Upper lobe of right lung (tissue), 1 donor: ENCODE data around the gene MBD2. TPM values are rescaled to one million over a fixed set of nuclear protein-coding genes. Genes with fewer than 3 reads are reported as not detected.

ENCODE experiments used
- ATAC-seq: fragments of 200-7000 bp; cut with Tn5 transposase; one replicate; pipeline ENCODE4 v1.9.1; 2020; ENCODE audit warnings: mild to moderate bottlenecking, moderate library complexity
- DNase-seq: peaks from one replicate; pipeline ENCODE4 v3.0.0-alpha.2; 2020
- H3K27ac ChIP-seq: fragments of 200-600 bp; one replicate; pipeline ENCODE4 v1.8.0; 2022
- H3K27me3 ChIP-seq: fragments of 200-600 bp; one replicate; pipeline ENCODE4 v1.8.0; 2022; ENCODE audit warnings: mild to moderate bottlenecking
- H3K36me3 ChIP-seq: fragments of 200-600 bp; one replicate; pipeline ENCODE4 v1.8.0; 2022
- H3K4me1 ChIP-seq: fragments of 200-600 bp; one replicate; pipeline ENCODE4 v1.8.0; 2022
- H3K4me3 ChIP-seq: fragments of 200-600 bp; one replicate; pipeline ENCODE4 v1.8.0; 2022; ENCODE audit warnings: mild to moderate bottlenecking
- H3K9me3 ChIP-seq: fragments of 200-600 bp; one replicate; pipeline ENCODE4 v1.8.0; 2022
- intact Hi-C: fragments of 100-400 bp; cut with DNase I; formaldehyde crosslinking; loops from one replicate; pipeline ENCODE4 v1.11.0; 2022
- total RNA-seq: library from RNA; stranded (reverse); fragmentation: NEBNext Ultra II Directional; extraction: Animal tissue kit (Norgen Biotek cat#: 25700); gene quantifications from one replicate; pipeline ENCODE4 v1.2.1, GENCODE V29; 2021
- TF ChIP-seq, protein P1 (sequence below): fragments of 200-600 bp; IDR thresholded peaks from one replicate; pipeline ENCODE4 v1.8.0; 2022; ENCODE audit warnings: antibody characterized with exemption
- donor health status: DM: no; HTN: yes; CAD: no; lungs with severe emphysema.

MBD2 gene
- total RNA-seq, 1 donor from 2014 or later, result 78.4 TPM

DNA sequence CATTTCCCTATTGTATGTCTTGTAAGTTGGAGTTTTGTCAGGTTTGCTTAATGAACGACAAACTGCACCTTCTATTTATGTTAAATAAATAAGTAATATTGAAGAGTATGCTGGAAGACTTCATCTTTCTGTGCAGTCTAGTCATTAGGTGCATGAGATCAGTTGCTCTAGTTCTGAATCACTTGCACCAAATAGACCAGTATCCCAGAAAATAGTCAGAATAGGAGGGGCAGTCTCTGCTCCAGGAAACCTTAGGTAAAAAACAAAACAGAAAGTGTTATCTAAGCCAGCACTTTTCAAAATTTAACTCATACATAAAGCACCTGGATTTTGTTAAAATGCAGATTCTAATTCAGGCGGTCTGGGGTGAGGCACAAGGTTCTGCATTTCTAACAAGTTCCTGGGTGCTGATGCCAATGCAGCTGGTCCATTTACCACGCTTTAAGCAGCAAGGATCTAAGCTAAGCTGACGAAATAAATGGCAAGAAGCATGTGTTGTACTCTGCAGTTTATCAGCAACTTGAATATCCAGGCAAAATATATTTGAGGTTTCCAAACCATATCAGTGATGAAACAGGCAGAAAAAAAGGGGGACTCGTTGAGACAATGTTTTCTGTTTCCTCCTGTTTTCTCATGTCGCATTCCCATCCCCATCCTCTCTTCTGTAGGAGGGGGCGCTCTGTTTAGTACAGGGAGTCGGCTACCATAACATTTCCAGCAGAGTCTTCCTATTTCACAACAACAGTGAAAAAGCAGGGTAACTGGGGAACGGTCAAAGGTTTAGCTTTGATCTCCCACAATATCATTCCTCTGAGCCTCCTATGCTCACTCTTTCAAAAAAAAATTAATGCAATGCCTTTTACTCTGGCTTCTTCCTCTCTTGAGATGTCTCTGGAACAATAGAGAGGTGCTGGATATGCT is 106.4 kb downstream of the MBD2 start:
- ATAC-seq (no peak), DNase-seq (no peak)
- TF ChIP-seq, protein P1, sequence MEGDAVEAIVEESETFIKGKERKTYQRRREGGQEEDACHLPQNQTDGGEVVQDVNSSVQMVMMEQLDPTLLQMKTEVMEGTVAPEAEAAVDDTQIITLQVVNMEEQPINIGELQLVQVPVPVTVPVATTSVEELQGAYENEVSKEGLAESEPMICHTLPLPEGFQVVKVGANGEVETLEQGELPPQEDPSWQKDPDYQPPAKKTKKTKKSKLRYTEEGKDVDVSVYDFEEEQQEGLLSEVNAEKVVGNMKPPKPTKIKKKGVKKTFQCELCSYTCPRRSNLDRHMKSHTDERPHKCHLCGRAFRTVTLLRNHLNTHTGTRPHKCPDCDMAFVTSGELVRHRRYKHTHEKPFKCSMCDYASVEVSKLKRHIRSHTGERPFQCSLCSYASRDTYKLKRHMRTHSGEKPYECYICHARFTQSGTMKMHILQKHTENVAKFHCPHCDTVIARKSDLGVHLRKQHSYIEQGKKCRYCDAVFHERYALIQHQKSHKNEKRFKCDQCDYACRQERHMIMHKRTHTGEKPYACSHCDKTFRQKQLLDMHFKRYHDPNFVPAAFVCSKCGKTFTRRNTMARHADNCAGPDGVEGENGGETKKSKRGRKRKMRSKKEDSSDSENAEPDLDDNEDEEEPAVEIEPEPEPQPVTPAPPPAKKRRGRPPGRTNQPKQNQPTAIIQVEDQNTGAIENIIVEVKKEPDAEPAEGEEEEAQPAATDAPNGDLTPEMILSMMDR, result no peak
- H3K4me1 ChIP-seq, result no peaks in the 10 kb centered on the region
- H3K36me3 ChIP-seq, result no peaks in the 10 kb centered on the region
- H3K4me3 ChIP-seq, result no peak overlapping the region
- H3K27ac ChIP-seq, result no peak overlapping the region
- intact Hi-C loops, result no loop called here
- H3K9me3 ChIP-seq, result no peaks in the 10 kb centered on the region
- H3K27me3 ChIP-seq, result peaks cover 4% of the 10 kb centered on the region

DNA sequence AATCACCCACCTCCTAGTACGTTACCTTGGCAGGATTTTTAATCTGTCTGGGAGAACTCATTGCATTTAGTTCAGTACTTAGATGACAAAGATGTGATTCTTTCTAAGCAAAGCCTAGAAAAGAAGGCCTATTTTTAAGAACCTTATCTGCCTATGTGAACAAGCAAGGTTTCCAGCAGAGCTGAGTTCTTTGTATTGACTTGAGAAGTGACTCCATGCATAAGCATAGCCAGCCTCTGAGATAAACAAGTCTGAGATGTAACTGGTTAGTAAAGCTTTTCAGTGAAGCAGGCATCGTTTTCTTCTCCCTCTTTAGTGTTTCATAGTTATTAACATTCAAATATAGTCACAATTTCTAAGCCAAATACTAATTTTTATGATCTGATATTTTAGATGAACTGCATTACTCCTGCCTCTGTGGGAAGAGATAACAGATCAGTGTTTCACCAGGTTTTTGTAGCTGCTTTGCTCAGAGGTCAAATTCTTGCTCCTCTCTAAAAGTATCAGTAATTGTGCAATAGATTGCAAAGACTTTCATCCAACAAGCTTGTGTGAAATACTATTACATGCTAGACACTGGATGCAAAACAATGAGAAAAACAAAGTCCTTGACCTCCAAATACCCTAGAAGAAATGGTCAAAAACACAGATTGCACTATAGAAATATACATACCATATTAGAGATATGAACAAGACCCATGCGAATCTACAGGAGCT is 107.8 kb downstream of the MBD2 start:
- no peak overlapping the region for H3K27ac ChIP-seq
- ATAC-seq, result no peak
- H3K9me3 ChIP-seq, result no peaks in the 10 kb centered on the region
- H3K27me3 ChIP-seq, result peaks cover 4% of the 10 kb centered on the region
- H3K36me3 ChIP-seq, result no peaks in the 10 kb centered on the region
- intact Hi-C loops, result no loop called here
- H3K4me3 ChIP-seq, result no peak overlapping the region
- no peak for DNase-seq
- H3K4me1 ChIP-seq, result no peaks in the 10 kb centered on the region
- TF ChIP-seq, protein P1, result no peak

DNA sequence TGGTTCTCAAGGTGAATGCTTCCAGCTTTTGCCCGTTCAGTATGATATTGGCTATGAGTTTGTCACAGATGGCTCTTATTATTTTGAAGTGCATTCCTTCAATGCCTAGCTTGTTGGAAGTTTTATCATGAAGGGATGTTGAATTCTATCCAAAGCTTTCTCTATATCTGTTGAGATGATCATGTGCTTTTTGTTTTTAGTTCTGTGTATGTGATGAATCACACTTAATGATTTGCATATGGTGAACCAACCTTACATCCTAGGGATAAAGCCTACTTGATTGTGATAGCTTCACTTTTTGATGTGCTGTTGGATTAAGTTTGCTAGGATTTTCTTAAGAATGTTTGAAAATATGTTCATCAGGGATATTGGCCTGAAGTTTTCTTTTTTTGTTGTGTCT is 112.1 kb downstream of the MBD2 start:
- Histone ChIP-seq H3K27me3 (peaks cover 4% of the 10 kb centered on the region), H3K4me3 (no peak overlapping the region), H3K4me1 (no peaks in the 10 kb centered on the region), H3K27ac (no peak overlapping the region), H3K9me3 (no peaks in the 10 kb centered on the region), H3K36me3 (no peaks in the 10 kb centered on the region)
- ATAC-seq (no peak), DNase-seq (no peak)
- TF ChIP-seq, protein P1, result no peak
- intact Hi-C loops, result no loop called here

DNA sequence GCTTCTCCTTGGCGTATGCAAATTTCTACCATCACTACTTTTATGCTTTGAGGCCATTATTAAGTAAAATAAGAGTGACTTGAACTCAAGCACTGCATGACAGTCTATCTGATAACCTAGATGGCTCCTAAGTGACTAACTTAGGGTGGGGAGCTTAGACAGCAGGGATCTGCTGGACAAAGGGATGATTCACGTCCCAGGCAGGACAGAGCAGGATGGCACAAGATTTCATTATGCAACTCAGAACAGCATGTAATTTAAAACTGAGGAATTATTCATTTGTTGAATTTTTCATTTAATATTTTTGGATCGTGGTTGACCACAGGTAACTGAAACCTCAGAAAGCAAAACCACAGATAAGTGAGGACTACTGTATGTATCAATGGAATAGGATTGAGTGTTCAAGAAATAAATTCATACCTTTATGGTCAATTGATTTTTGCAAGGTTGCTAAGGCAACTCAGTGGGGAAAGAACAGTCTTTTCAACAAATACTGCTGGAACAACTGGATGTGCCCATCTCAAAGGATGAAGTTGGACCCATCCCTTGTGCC is 115.3 kb downstream of the MBD2 start:
- H3K36me3 ChIP-seq, result no peaks in the 10 kb centered on the region
- TF ChIP-seq, protein P1, result no peak

DNA sequence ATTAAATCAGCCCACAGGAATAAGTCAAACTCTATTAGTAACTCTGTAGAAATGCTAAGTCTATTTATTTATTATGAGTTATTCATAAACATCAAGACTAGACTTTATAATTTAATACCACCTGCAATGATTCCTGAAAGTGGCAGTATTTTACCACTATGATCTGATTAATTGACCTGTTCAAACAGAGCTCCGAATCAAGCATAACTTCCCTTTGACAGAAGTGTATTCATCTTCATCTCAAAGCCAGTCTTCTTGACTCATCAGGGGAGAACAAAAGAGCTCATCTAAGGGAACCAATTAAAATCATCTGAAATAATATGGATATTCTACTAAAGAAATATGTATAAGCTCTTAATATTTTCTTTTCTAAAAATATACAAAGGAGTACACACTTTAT is 122.3 kb downstream of the MBD2 start:
- TF ChIP-seq, protein P1, result no peak
- H3K4me3 ChIP-seq, result no peak overlapping the region
- intact Hi-C loops, result loop anchor here (10.0 kb wide), 1 partner anchor 57 kb away; no protein-coding TSS in a partner anchor

More for the DNA sequence above, 115.3 kb downstream of the MBD2 start:
- intact Hi-C loops, result loop anchor here (10.0 kb wide), 1 partner anchor 64 kb away; no protein-coding TSS in a partner anchor
- Histone ChIP-seq H3K27me3 (peaks cover 4% of the 10 kb centered on the region), H3K27ac (no peak overlapping the region), H3K4me3 (no peak overlapping the region), H3K9me3 (no peaks in the 10 kb centered on the region), H3K4me1 (no peaks in the 10 kb centered on the region)
- no peak for ATAC-seq
- no peak for DNase-seq

More for the DNA sequence above, 122.3 kb downstream of the MBD2 start:
- H3K27ac ChIP-seq, result no peak overlapping the region
- no peaks in the 10 kb centered on the region for H3K27me3 ChIP-seq
- H3K9me3 ChIP-seq, result no peaks in the 10 kb centered on the region
- ATAC-seq, result no peak
- no peak for DNase-seq
- no peaks in the 10 kb centered on the region for H3K4me1 ChIP-seq
- no peaks in the 10 kb centered on the region for H3K36me3 ChIP-seq

Other genes starting within 250 kb of the MBD2 start
- gene POLI, start 44.8 kb upstream of the MBD2 start, total RNA-seq, result 32.0 TPM
- gene STARD6, start 133.2 kb upstream of the MBD2 start, total RNA-seq, result not detected
- gene C18orf54, start 133.2 kb upstream of the MBD2 start, total RNA-seq, result 3.0 TPM